NCI-H1417 (cell line): Measurements from ENCODE around the gene TYW1B.
"Not testable (repeated sequence)": the region's sequence is repeated elsewhere in the genome, so short reads cannot be mapped to it uniquely, and the experiment has no call there.

Experiments used
- DNase-seq, 3 experiments: peaks; one replicate each; lab custom pipeline; 2025; lab: John Stamatoyannopoulos, UW

The TYW1B gene

DNA sequence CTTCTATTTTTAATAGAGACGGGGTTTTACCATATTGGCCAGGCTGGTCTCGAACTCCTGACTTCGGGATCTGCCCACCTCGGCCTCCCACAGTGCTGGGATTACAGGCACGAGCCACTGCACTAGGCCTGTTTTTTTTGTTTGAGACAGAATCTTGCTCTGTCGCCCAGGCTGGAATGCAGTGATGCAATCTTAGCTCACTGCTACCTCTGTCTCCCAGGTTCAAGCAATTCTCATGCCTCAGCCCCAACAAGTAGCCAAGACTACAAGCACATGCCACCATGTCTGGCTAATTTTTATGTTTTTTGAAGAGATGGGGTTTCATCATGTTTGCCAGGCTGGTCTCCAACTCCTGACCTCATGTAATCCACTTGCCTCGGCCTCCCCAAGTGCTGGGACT is 73.7 kb downstream of the TYW1B start:
- no peak for DNase-seq

DNA sequence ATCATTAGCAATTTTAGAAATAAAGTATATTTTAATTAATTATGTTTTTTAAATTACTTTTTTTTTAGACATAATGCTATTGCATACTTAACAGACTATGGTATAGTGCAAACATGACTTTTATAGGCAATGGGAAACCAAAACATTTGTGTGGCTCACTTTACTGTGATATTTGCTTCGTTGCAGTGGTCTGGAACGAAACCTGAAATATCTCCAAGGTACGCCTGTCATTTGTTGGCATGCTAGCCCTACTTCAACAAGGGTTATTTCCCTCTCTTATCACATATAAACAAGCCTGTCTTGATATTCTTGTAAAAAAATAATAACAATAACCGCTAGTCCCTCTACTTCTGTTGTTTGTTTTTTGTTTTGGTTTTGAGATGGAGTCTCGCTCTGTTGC is 74.2 kb downstream of the TYW1B start:
- no peak for DNase-seq

DNA sequence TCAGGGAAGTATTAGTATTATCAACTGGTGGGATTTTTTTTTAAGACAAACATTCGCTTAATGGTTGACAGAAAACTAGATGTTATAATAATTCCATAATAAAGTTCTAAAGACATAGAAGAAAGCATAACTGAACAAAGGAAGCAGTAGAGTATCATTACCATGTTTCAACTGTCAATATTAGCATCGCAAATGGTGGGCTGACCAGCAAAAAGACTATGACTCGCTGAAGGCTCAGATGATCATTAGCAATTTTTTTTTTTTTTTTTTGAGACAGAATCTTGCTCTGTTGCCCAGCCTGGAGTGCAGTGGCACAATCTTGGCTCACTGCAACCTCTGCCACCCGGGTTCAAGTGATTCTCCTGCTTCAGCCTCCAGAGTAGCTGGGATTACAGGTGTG is 74.8 kb downstream of the TYW1B start:
- not testable (repeated sequence) for DNase-seq

DNA sequence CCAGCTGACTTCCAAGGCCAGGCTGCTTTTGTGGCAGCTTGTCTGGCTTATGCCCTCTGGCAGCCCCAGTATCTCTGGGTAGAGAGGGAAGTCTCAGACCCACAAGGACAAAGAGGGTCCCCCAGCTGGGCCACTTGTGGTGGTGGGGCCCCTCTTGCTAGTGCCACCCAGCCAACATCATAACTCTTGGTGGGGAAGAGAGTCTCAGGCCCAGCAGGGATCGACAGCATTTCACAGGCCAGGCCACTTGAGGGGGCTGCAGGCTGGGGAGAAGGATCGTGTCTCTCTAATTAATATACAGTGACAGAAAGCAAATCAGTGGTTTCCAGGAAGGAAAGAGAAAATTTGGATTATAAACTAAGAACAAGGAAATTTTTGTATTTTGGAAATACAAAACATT is 76.0 kb downstream of the TYW1B start:
- no peak for DNase-seq

DNA sequence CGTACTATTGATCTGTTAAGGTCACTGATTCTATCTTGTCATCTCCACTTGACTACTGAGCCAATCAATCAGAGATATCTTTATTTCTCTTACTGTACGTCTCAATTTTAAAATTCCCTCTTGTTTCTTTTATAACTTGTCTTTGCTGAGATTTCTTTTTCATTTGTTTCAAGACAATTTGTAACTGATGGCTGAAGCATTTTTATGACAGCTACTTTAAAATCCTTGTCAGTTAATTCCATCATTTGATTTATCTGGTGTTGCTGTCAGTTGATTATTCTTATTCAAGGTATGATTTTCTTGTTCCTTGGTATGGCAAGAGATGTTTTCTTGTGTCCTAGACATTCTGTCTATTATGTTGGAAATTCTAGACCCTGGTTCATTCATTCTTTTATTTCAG is 76.6 kb downstream of the TYW1B start:
- DNase-seq = no peak

DNA sequence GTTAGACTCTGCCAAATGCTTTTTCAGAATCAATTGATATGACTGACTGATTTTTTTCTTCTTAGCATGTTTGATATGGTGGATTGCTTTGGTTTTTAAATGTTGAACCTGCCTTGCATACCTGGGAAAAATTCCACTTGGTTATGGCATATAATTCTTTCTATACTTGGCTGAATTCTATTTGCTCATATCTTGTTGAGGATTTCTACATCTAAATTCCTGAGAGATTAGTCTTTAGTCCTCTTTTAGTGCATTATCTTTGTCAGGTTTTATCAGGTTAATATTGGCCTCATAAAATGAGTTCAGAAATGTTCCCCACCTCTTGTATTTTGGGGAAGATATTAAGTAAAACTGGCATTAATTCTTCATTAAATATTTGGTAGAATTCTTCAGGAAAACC is 79.4 kb downstream of the TYW1B start:
- not testable (repeated sequence) for DNase-seq

DNA sequence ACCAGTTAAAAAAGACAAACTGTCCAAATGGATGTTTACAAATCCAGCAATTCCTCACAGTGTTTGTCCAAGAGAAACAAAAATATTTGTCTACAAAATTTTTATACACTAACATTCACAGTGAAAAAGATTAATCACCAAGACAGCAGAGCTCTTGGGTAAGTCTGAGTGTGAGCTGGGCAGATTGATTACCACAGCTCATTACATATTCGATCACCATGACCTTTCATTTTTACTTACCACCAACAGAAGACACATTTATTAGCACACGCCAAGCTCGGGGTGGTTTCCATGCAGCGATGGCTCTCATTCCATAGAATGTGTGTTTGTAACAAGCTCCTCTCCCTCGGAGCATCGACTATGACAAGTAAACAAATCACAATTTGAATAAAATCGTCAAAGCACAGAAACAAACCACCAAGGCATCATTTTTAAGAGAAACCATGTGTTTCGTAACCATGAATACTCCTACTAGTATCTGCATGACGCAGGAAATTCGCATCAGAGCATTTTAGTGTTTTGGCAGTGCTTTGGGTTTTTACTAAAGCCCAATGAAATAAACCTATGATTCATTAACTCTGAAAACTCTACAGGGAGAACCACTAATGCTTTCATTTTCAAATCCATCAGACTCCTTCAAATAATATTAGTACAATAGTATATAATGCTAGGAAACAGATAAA is 83.6 kb downstream of the TYW1B start:
- DNase-seq = not testable (repeated sequence)

DNA sequence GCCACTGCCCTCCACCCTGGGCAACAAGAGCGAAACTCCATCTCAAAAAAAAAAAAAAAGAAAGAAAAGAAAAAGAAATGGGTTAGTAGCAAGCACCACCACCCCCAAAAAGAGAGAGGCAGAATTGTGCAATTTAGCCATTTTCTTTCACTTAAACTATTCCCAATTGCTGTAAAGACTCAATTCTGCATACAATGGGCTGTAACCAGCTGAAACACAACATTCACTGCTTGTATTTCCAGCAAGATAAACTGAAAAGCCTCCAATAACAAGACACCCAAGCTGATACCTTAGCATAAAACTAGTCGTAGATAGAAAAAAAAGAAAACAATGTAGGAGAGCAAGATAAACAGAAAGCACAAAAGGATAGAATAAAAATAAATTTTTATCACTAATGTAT is 84.2 kb downstream of the TYW1B start:
- not testable (repeated sequence) for DNase-seq

DNA sequence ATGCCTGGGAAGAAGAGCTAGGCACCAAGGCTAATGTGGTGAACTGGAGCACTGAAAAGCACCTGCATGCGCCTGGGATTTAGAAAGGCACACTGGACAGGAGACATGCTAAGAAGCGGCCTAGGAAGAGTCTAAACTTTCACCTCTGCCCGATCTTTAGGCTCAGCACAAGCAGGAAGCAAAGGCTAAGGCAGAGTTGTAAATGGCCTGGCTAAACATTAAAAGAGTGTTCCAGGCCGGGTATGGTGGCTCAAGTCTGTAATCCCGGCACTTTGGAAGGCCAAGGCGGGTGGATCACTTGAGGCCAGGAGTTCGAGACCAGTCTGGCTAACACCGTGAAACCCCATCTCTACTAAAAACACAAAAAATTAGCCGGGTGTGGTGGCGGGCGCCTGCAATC is 88.3 kb downstream of the TYW1B start:
- not testable (repeated sequence) for DNase-seq

DNA sequence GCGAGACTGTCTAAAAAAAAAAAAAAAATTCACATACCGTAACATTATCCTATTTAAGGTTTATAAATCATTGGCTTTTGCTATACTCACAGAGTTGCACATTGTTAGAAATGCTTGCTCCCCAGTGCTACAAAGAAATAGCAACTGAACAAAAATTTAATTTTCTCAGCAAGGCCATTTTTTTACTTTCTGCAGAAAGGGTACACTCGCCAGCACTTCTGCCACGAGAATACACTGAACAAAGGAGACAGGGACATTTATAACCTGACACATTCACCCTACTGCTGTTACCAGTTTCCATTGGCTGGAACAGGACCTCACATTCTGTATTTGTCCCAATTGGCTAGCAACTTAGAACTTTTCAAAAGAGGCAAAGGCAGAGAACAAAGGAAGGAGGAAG is 92.1 kb downstream of the TYW1B start:
- DNase-seq = peak in 1 of 3 experiments; percentile 1

DNA sequence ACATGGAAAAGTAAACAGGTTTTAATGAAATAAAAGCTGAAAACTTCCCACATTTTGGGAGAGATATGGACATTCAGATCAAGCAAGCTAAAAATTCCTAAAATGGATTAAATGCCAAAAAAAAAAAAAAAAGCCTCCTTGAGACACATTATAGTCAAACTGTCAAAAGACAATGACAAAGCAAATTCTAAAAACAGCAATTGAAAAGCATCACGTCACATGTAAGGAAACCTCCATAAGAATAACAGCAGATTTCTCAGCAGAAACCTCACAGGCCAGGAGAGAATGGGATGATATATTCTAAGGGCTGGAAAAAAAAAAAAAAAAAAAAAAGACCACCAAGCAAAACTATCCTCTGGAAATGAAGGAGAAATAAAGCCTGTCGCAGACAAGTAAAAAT is 97.2 kb downstream of the TYW1B start:
- not testable (repeated sequence) for DNase-seq

DNA sequence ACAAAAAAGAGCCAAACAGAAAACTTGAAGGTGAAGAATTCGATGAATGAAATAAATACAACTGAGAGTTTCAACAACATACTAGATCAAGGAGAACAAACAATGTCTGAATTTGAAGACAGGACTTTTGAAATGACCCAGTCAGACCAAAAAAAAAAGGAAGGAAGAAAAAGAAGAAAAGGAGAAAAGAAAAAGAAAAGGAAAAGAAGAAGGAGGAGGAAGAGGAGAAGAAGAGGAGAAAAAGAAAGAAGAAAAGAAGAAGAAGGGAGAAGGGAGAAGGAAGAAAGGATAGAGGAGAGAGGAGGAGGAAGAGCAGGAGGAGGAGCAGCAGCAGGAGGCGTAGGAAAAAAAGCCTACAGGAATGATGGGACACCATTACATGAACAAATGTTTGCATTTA is 97.6 kb downstream of the TYW1B start:
- DNase-seq = not testable (repeated sequence)

DNA sequence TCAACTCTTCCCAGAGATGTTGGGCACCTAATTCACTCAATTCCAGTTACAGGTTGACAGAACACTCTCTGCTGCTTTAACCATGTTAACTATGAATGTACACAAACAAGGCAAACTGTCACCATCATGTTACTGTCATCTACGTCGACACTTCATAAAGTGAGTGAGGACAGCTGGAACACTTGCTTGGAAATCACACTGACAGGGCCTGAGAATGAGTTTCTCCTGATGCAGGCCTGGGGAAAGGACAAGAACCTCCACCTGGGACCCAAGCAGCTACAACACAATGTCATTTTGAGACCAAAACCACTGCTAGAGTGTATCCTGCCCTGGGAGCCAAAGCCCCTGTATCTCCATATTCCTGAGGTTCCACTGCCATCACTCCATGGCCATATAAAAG is 98.9 kb downstream of the TYW1B start:
- DNase-seq = not testable (repeated sequence)

DNA sequence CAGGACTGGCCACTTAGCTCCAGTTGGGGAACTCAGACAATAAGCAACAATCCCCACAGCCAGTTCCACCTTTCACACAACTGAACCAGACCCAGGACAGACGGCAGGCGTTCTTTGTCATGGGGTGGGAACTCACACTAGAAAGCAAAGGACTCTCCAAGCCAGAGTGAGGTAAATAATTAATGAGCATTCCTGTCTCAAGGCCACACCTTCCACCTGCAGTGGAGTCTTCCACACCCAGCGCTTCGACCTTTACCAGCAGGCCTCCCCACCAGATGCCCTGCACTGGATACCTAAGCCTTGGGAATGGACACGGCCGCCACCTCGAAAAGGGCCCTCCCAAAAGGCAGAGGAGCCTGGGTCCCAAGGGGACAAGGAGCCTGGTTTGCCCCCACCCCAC is 105.3 kb downstream of the TYW1B start:
- not testable (repeated sequence) for DNase-seq

DNA sequence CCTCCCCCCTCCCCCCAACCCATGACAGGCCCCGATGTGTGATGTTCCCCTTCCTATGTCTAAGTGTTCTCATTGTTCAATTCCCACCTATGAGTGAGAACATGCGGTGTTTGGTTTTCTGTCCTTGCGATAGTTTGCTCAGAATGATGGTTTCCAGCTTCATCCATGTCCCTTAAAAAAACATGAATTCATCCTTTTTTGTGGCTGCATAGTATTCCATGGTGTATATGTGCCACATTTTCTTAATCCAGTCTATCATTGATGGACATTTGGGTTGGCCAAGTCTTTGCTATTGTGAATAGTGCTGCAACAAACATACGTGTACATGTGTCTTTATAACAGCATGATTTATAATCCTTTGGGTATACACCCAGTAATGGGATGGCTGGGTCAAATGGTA is 107.1 kb downstream of the TYW1B start:
- not testable (repeated sequence) for DNase-seq

DNA sequence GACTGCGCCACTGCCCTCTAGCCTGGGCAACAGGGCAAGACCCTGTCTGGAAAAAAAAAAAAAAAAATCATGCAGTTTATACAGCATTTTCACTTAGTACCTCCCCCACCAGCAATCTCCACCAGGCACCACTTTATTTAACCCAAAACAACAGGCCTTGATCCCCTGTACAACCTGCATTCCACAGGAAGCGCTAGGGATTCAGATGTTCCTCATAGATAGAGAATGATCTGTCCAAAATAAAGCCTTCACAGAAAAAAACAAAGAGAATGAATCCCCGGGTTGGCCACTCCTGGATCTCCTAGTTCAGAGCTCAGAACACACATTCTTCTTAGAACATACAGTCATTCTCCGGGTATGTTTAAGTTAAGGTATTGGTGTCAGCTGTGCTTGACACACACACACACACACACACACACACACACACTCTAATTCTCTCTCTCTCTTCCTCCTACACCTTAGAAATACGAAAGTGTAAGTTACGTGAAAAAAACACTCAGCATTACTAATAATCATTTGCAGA is 110.7 kb downstream of the TYW1B start:
- DNase-seq = not testable (repeated sequence)

DNA sequence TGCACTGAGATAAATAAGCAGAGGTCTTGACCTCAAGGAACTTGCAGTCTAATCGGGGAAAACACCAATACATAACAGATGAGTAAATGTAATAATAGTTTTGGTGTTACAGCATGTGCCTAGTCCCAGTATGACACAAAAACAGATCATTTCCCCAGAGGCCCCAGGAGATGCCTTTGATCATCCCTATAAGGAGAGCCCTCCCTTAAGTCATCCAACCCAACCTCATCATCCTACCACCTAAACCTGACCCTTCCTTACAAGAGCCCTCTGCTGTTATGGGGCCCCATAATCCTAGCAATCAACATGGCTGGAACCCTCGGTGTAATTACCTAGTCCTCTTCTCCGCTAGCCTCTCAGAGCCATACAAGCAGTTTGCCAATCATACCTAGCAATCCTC is 116.1 kb downstream of the TYW1B start:
- DNase-seq = not testable (repeated sequence)

DNA sequence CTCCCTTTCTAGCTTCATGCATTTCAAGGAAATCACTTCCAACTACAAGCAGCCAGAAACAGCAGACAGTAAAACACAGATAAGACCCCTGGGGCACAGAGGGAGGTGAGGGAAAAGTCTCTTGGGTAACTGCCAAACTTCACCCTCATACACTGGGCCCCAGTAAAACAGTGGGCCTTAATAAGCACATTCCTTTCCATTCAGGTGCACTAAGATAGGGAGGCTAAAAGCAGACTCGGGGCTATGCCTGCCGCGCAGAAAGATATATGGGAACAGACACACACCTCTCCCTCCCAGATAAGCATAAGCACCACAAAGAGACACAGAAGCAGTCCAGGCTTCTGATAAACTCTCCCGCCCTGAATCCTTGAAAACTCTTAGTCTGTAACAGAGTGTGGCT is 117.0 kb downstream of the TYW1B start:
- no peak for DNase-seq

DNA sequence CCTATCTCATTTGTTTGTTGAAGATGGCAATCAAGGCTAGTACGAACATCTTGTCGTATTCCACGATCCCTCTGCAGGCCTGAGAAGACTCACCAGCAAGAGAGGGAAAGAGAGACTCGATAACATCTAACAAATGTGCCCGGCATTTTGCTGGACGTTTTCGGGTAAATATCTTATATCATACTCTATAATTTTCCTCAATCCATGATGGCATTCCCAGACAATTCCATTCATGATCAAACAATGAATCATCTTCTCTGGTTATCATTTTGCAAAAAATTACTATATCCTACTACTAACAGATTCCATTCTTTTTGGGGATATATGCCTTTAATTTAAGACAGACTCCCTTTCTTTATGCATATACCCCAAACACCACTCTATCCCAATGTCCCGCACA is 118.1 kb downstream of the TYW1B start:
- DNase-seq = no peak

DNA sequence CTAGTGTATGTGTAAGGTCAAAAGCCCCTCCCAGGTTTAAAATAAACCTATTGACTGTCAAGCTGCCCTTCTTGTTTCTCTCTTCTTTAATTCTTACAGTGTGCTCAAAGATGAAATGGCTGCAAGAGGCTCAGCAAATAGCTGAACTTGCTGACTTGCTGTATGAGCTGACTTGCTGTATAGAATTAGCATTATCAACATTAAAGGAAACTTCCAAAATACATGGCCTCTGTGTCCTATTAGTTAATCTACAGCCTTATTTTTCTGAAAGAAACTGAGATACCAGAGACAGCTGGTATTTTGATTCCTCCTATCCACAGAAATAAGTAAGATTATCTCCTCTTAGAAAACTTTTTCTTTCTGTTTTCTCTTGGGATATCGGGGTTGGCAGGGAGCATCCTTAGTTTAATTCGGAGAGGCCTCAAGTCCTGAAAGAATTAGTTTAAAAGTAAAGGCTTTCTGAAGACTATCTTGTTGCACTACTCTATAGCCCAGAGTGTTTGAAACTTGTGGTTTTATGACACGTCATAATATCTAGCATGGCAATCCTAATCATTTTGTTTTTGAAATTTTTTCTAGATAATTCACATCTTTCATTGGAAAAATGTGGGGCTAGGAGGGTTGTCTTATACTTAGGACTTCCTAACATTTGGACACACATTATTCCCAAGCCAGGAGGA is 119.5 kb downstream of the TYW1B start:
- not testable (repeated sequence) for DNase-seq

DNA sequence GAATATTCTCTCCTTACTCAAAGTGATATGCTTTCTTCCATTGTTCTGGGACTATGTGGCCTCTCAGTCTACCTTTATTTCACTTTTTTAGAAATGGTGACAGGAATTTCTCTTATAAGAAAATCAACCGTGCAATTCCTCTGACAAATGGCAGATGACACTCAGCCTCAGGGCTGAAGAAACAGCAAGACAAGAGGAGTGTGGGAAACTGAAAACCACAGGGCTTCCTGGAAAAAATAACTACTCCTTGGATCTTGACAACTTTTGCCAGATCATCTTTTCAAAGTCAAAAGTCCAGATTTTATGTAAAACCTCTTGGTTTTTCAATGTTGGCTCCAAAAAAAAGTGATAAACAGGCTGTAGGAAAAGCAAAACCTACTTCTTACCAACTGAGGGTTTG is 121.5 kb downstream of the TYW1B start:
- DNase-seq = no peak

DNA sequence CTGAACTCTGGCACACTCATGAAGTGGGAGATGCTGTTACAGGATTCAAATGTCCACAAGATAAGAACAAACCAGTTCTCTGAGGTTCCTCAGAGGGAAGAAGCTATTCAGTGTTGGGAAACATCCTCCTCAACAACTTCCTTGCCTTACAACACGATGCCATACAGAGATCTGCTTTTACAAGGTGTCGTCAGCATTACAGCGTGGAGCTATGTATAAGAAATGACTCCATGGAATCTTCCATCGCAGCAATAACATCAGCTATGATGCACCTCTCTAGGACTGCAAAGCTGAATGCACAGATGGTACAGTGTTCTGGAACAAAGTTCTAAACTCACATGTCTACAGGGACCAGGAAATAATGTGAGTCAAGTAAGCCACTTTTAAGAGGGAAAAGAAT is 122.3 kb downstream of the TYW1B start:
- DNase-seq = not testable (repeated sequence)

DNA sequence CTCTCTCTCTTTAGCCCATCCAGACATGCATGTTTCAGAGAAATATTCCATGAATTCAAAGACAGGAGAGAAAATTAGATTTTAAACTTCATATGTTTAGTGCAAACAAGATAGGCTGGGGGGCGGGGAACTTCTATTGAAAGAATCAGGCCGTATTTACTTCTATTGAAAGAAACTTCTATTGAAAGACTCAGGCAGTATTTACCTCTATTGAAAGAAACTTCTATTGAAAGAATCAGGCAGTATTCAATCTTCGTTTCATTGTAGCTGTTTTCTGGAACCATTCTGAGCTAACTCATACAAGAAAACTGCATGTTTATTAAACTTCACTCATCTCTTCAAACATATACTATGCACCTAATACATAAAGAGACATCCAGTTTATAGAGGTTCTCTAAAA is 123.1 kb downstream of the TYW1B start:
- no peak for DNase-seq

DNA sequence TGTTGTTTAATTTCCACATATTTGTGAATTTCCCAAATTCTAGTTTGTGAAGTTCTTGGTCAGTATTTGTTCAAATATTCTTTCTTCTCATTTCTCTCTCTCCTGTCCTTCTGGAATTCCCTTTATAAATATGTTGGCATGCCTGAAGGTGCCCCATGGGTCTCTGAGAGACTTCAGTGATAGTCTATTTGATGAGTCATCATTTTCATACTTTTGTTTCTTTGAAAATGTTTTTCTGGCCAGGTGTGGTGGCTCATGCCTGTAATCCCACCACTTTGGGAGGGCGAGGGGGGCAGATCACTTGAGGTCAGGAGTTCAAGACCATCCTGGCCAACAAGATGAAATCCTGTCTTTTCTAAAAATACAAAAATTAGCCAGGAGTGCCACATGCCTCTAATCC is 127.5 kb downstream of the TYW1B start:
- DNase-seq = not testable (repeated sequence)
